Neural crest cell (in vitro differentiated cells): ENCODE data around the gene GSDME. TPM values are rescaled to one million over a fixed set of nuclear protein-coding genes. Genes with fewer than 3 reads are reported as not detected.

Experiments
- DNase-seq: peaks from one replicate; pipeline ENCODE4 v3.0.0; 2021; ENCODE audit warnings: low read depth, mixed read lengths, low spot score
- H3K27ac Mint-ChIP-seq: one replicate; pipeline ENCODE4 v1.8.0; 2021; ENCODE audit warnings: mild to moderate bottlenecking, mixed read lengths; ENCODE audit not compliant: unreplicated experiment
- H3K27me3 Mint-ChIP-seq: 2 replicates; pipeline ENCODE4 v1.8.0; 2021; ENCODE audit warnings: low read depth, mild to moderate bottlenecking, mixed read lengths
- H3K36me3 Mint-ChIP-seq: 2 replicates; pipeline ENCODE4 v1.8.0; 2021; ENCODE audit warnings: low read depth, mild to moderate bottlenecking, mixed read lengths
- H3K4me1 Mint-ChIP-seq: 2 replicates; pipeline ENCODE4 v1.8.0; 2021; ENCODE audit warnings: mixed read lengths
- H3K4me3 Mint-ChIP-seq: one replicate; pipeline ENCODE4 v1.8.0; 2021; ENCODE audit warnings: mild to moderate bottlenecking, mixed read lengths
- H3K9me3 Mint-ChIP-seq: 2 replicates; pipeline ENCODE4 v1.8.0; 2021; ENCODE audit warnings: mixed read lengths
- total RNA-seq: library from RNA; stranded (reverse); gene quantifications from 2 replicates; pipeline ENCODE4 v1.2.1, GENCODE V29; 2021
- TF ChIP-seq, protein P1 (sequence below): fragments of 200-600 bp; sonication (generic); conservative IDR thresholded peaks from 2 replicates; pipeline ENCODE4 v1.5.0; 2021; ENCODE audit warnings: antibody characterized with exemption, mild to moderate bottlenecking

The GSDME gene
- total RNA-seq, 1 donor from 2014 or later, result 18.9 TPM

DNA sequence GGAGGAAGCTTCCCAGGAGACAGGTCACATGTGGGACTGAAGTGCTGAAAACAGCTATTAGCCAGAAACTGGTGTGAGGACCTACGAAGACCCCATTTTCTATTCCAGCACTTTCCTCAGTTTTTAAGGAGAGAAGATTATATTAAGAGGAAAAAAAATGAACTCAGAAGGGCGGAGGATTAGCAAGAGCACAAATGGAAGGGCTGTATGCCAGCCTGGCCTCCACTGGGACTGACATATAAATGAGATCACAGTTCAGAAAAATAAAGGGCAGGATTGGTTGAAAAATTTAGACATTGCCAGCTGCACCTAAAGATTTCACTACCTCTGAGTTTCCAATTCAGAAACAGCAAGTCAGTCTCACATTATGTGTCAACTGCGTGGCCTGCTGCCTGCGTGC is 53.0 kb downstream of the GSDME start:
- peaks cover 15% of the 10 kb centered on the region for H3K36me3 Mint-ChIP-seq
- no peaks in the 10 kb centered on the region for H3K27me3 Mint-ChIP-seq
- H3K4me1 Mint-ChIP-seq, result peaks cover 37% of the 10 kb centered on the region
- H3K27ac Mint-ChIP-seq, result no peak overlapping the region
- no peaks in the 10 kb centered on the region for H3K9me3 Mint-ChIP-seq
- TF ChIP-seq, protein P1, sequence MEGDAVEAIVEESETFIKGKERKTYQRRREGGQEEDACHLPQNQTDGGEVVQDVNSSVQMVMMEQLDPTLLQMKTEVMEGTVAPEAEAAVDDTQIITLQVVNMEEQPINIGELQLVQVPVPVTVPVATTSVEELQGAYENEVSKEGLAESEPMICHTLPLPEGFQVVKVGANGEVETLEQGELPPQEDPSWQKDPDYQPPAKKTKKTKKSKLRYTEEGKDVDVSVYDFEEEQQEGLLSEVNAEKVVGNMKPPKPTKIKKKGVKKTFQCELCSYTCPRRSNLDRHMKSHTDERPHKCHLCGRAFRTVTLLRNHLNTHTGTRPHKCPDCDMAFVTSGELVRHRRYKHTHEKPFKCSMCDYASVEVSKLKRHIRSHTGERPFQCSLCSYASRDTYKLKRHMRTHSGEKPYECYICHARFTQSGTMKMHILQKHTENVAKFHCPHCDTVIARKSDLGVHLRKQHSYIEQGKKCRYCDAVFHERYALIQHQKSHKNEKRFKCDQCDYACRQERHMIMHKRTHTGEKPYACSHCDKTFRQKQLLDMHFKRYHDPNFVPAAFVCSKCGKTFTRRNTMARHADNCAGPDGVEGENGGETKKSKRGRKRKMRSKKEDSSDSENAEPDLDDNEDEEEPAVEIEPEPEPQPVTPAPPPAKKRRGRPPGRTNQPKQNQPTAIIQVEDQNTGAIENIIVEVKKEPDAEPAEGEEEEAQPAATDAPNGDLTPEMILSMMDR, result no peak
- no peak for DNase-seq
- no peak overlapping the region for H3K4me3 Mint-ChIP-seq

DNA sequence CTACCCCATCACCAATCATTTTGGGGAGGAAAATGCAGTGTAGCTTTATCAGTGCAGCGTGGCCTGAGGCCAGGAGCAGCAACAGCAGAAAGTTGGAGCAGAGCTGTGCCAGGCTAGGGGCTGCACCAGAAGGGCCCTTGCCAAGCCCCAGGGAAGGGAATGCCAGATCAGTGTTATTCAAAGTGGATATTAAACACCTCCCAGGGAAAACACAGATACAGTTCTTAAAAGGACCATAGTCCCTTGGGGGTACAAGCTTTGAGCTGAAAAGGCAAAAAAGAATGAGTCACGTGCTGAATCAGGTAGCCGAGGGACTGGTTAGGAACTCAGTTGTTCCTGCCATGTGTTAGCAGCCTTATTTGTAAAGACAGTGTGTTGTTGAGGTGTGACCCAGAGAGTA is 54.0 kb downstream of the GSDME start:
- TF ChIP-seq, protein P1, result no peak
- peaks cover 38% of the 10 kb centered on the region for H3K4me1 Mint-ChIP-seq
- H3K27ac Mint-ChIP-seq, result no peak overlapping the region
- no peaks in the 10 kb centered on the region for H3K27me3 Mint-ChIP-seq
- no peaks in the 10 kb centered on the region for H3K9me3 Mint-ChIP-seq
- no peak for DNase-seq
- H3K4me3 Mint-ChIP-seq, result no peak overlapping the region
- H3K36me3 Mint-ChIP-seq, result peaks cover 10% of the 10 kb centered on the region

DNA sequence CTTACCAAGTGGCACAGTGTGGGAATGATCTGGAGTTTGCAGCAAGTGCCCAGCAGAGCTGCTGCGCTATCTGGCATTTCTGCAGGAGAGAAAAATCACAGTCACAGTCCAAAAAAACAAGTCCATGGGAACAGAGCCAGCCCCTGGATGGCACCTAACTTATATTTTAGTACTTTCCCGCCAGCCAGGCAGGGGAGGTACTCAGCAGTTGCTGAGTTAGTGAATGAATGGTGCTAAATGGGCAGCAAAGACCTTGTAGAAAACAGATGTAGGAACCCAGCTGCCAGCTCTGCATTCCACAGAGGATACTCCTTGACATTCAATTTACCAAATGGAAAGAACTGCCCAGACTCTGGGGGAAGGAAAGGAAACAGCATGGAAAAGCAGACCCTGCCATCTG is 54.5 kb downstream of the GSDME start:
- Mint-ChIP-seq H3K4me3 (no peak overlapping the region), H3K9me3 (no peaks in the 10 kb centered on the region), H3K36me3 (peaks cover 7% of the 10 kb centered on the region), H3K4me1 (peaks cover 40% of the 10 kb centered on the region), H3K27ac (no peak overlapping the region), H3K27me3 (no peaks in the 10 kb centered on the region)
- no peak for DNase-seq
- TF ChIP-seq, protein P1, result no peak

DNA sequence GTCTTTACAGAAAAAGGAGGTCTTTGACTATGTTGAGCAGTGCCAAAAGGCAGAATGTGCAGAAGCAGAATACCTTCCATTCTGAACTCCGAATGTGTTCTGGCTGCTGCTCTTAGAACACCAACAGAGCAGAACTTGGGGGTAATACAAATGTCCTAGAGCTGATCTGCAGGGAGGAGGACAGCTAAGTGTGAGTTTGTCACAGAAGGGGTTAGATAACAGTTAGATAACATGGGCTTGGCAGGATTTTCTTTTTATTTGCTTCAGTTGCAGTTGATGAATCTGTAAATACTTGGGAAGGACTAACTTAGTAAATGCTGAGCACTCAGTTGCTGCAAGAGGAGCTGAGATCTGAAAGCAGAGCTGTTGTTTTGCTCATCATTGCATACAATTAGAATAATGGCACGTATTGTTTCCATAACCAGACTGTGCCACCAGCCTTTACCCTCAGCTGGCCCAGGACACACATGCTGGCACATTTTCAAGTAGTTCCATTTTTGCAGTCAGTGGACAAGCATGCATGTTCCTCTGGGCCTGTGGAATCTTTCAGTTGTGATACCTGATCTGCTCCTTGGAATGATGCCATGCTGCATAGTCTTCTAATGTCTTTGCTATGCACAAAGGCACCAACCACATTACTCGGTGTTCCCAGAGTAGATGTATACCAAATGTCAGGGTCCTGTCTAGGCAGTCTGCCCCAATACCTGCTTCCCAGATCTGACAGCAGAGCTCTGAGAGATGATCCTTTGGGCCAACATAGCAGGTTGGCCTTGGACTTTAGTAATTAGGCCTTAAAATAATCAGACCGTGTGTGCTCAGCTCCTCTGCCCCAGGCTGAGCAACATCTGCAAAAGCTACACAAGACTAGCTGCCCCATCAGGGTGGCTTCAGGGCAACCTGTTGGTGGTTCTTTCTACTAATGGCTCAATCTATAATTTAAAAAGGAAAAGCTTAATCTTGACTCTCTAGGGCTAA is 55.7 kb downstream of the GSDME start:
- no peaks in the 10 kb centered on the region for H3K9me3 Mint-ChIP-seq
- peaks cover 3% of the 10 kb centered on the region for H3K36me3 Mint-ChIP-seq
- no peaks in the 10 kb centered on the region for H3K27me3 Mint-ChIP-seq
- TF ChIP-seq, protein P1, result no peak
- H3K4me3 Mint-ChIP-seq, result no peak overlapping the region
- no peak overlapping the region for H3K27ac Mint-ChIP-seq
- peaks cover 30% of the 10 kb centered on the region for H3K4me1 Mint-ChIP-seq
- no peak for DNase-seq

DNA sequence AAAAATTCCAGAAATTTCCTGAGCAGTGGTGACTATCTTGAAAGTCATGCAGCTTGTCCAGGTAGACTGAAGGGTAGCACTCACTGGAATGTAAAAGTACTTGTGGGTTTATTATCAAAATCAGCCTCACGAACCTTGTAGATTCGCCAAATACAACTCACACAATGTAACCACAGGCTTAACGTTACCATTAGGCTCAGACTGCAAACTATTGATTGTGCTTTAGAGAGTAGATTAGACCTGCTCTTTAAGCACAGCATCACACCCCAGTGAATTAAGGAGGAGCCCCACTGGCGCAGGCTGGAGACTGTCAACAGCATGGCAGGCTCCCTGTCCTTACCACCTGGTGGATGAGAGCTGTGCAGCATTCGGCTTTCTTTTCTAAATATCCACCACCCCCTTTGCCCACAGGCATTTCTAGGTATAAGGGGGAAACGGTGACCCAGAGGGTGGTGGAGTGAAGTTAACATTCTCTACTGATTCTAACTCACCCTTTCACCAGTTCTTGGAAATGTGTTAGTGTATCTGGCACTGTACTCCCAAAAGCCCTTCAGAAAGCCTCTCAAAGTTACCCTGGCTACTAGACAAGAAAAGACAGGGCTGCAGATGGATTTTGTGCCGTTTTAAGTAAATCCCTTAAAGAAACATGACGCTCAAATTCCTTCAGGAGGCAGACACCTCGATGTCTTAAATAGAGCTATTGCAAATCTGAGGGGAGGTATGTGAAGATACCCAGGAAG is 56.6 kb downstream of the GSDME start:
- Mint-ChIP-seq H3K27me3 (no peaks in the 10 kb centered on the region), H3K4me1 (peaks cover 22% of the 10 kb centered on the region), H3K27ac (no peak overlapping the region), H3K36me3 (peaks cover 3% of the 10 kb centered on the region), H3K4me3 (no peak overlapping the region), H3K9me3 (no peaks in the 10 kb centered on the region)
- DNase-seq, result no peak
- TF ChIP-seq, protein P1, result no peak
